ENCODE data around the gene TLX1.

- TF ChIP-seq, protein P1, sequence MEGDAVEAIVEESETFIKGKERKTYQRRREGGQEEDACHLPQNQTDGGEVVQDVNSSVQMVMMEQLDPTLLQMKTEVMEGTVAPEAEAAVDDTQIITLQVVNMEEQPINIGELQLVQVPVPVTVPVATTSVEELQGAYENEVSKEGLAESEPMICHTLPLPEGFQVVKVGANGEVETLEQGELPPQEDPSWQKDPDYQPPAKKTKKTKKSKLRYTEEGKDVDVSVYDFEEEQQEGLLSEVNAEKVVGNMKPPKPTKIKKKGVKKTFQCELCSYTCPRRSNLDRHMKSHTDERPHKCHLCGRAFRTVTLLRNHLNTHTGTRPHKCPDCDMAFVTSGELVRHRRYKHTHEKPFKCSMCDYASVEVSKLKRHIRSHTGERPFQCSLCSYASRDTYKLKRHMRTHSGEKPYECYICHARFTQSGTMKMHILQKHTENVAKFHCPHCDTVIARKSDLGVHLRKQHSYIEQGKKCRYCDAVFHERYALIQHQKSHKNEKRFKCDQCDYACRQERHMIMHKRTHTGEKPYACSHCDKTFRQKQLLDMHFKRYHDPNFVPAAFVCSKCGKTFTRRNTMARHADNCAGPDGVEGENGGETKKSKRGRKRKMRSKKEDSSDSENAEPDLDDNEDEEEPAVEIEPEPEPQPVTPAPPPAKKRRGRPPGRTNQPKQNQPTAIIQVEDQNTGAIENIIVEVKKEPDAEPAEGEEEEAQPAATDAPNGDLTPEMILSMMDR (IDR thresholded peaks at IDR 0.05 in 4 of 5, conservative IDR thresholded peaks at IDR 0.05 in 1 of 5) = no peak
- no peak for TF ChIP-seq POLR2A (IDR thresholded peaks at IDR 0.05)
Observed at GRCh38 chr10:101110856-101111523, 20.1 kb upstream of the TLX1 start.
